ENCODE results near the gene CASP1. TPM values are rescaled to one million over a fixed set of nuclear protein-coding genes. Genes with fewer than 3 reads are reported as not detected.
A peak's percentile ranks its signal among the peaks of the same experiment; 100 is the strongest.
"Not testable (repeated sequence)": the region's sequence is repeated elsewhere in the genome, so short reads cannot be mapped to it uniquely, and the experiment has no call there.

The CASP1 gene
- polyA plus RNA-seq, 4 donors = 67.8 to 392 (median 85.5) TPM

DNA sequence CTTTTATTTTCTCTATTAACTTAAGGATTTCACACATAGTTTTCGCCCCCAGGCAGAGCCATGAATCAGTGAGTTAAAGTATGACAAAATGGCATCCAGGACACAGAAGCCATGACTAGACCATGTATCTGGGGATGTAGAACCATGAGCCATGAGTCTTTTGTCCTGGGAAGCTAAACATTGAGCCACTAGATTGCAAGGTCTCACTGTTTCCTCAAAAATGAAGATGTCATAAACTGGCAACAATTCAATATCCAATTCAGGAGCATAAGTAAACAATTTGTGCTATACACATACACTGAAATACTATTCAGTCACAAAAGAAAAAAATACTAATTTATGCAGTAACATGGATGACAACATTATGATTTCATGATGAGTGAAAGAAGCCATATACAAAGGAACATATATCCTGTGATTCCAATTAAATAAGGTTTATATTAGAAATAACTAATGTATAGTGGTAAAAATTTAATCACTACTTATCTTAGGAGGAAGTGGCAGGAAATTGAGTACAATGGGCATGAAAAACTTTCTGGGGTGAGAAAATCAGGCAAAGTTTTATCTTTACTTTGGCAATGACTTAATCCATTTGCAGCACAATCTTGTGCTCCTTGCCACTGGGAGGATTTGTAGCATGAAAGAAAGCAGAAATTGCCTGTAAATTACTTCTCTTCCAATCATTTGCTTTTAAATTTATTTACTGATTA is 38.7 kb upstream of the CASP1 start:
- H3K4me3 ChIP-seq (ENCODE audit: low read depth in 1 of 3, low read length in 3 of 3) = no peak overlapping the region
- no peak overlapping the region for H3K27ac ChIP-seq (ENCODE audit: low read depth in 1 of 3, low read length in 2 of 3)
- no peak for FAIRE-seq
- no peaks in the 10 kb centered on the region for H3K36me3 ChIP-seq (ENCODE audit: control insufficient read depth in 3 of 3, insufficient read depth in 2 of 3, low read depth in 1 of 3, low read length in 3 of 3)
- no peaks in the 10 kb centered on the region for H3K4me1 ChIP-seq (ENCODE audit: control insufficient read depth in 3 of 3, insufficient read depth in 2 of 3, low read depth in 1 of 3, low read length in 2 of 3)
- H3K9me3 ChIP-seq (ENCODE audit: control insufficient read depth in 2 of 2, insufficient read depth in 1 of 2, low read depth in 1 of 2, low read length in 1 of 2) = no peaks in the 10 kb centered on the region
- DNase-seq = no peak
- H3K27me3 ChIP-seq (ENCODE audit: control insufficient read depth in 3 of 3, insufficient read depth in 3 of 3, low read length in 3 of 3) = no peaks in the 10 kb centered on the region
- 67 to 96% (median 84%) methylated on average over 1 of the region's 1 CpG for WGBS, 3 donors

DNA sequence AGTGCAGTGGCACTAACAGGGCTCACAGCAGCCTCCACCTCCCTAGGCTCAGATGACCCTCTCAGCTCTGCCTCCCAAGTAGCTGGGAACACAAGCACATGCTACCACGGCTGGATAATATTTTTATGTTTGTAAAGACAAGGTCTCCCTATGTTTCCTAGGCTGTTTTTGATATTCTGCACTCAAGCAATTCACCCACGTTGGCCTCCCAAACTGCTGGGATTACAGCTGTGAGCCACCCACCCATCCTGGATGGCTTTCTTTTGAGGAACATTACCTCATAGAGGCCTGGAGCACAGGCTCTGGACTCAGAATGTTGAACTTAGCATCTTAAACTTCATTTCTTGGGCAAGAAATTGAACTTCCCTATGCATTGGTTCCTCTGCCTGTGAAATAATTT is 37.1 kb upstream of the CASP1 start:
- not testable (repeated sequence) for H3K9me3 ChIP-seq (ENCODE audit: control insufficient read depth in 2 of 2, insufficient read depth in 1 of 2, low read depth in 1 of 2, low read length in 1 of 2); FAIRE-seq
- WGBS, 3 donors = 63 to 70% (median 68%) methylated on average over 1 to 2 of the region's 2 CpGs

DNA sequence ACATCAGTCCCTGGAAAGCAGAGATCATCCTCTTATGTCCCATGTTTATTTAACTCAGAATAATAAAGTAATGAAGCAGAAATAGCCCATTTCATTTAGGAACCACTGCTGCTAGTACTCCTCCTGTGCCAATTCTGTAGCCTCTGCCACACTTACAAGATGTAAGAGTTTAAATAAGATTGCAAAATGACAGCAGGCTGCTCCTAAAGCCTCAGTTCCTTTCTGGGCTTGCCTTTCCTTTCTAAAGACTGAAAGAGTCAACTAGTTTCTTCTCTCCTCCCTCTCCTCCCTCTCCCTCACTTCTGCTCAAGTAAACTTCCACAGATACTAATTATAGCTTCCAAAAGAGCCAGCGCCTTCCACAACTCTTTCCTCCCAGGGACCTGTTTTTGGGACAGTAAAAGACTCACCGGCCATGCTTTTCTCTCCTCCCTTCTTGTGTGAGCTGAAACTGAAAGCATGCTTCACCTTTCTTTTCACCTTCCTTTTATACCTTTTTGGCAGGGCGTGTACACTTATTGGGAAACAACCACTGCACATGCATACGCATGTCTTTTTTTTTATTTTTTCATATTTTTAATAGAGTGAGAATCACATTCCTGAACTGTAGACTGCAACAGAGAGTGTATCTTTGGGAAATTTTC is 36.3 kb upstream of the CASP1 start:
- FAIRE-seq (no peak), DNase-seq (peak; percentile 3 to 52)
- no peaks in the 10 kb centered on the region for H3K4me1 ChIP-seq (ENCODE audit: control insufficient read depth in 3 of 3, insufficient read depth in 2 of 3, low read depth in 1 of 3, low read length in 2 of 3)
- no peaks in the 10 kb centered on the region for H3K27me3 ChIP-seq (ENCODE audit: control insufficient read depth in 3 of 3, insufficient read depth in 3 of 3, low read length in 3 of 3)
- peak overlapping the region in 1 of 3 donors; percentile 37 for H3K27ac ChIP-seq (ENCODE audit: low read depth in 1 of 3, low read length in 2 of 3)
- H3K36me3 ChIP-seq (ENCODE audit: control insufficient read depth in 3 of 3, insufficient read depth in 2 of 3, low read depth in 1 of 3, low read length in 3 of 3) = no peaks in the 10 kb centered on the region
- H3K4me3 ChIP-seq (ENCODE audit: low read depth in 1 of 3, low read length in 3 of 3) = no peak overlapping the region
- 47 to 66% (median 51%) methylated on average over 4 of the region's 4 CpGs for WGBS, 3 donors
- no peaks in the 10 kb centered on the region for H3K9me3 ChIP-seq (ENCODE audit: control insufficient read depth in 2 of 2, insufficient read depth in 1 of 2, low read depth in 1 of 2, low read length in 1 of 2)

More for the DNA sequence above, 37.1 kb upstream of the CASP1 start:
- not testable (repeated sequence) for H3K4me1 ChIP-seq (ENCODE audit: control insufficient read depth in 3 of 3, insufficient read depth in 2 of 3, low read depth in 1 of 3, low read length in 2 of 3); H3K27ac ChIP-seq (ENCODE audit: low read depth in 1 of 3, low read length in 2 of 3); H3K4me3 ChIP-seq (ENCODE audit: low read depth in 1 of 3, low read length in 3 of 3); H3K27me3 ChIP-seq (ENCODE audit: control insufficient read depth in 3 of 3, insufficient read depth in 3 of 3, low read length in 3 of 3); H3K36me3 ChIP-seq (ENCODE audit: control insufficient read depth in 3 of 3, insufficient read depth in 2 of 3, low read depth in 1 of 3, low read length in 3 of 3); DNase-seq

DNA sequence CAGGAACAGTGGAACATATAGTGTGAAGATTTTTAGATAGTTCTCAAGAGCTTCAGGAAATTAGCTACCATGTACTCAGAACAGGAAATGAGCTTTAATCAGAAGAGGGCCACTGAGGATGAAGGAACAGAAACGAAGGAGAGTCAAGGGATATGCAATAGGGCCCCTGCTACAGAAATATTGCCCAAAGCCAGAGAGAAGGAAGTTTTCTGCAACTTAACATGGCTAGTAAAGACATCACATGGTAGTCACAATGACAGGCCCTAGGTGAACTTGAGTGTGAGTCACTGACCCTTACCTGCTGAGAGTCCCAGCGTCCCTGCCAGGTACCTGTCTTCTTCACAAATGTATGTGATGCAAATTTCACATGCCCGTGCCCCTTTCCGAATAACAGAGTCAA is 35.4 kb upstream of the CASP1 start:
- no peaks in the 10 kb centered on the region for H3K27me3 ChIP-seq (ENCODE audit: control insufficient read depth in 3 of 3, insufficient read depth in 3 of 3, low read length in 3 of 3)
- DNase-seq (no peak), FAIRE-seq (no peak)

DNA sequence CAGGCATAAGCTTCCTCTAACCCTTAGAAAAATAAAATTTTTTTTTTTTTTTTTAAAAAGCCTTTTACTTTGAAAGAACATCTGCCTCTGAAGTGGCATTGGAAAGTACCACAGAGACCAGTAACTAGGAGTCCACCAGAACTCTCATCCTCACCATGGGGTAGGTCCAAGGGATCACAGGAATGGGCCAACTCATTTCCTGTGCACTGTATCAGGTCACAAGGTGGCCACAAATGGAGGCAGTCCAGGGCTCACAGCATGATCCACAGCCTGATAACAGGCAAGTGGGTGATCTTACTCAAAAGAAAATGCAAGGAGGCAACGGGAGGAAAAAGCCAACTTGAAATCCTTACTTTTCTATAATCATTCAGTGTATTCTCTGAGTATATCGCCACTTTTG is 34.8 kb upstream of the CASP1 start:
- H3K9me3 ChIP-seq (ENCODE audit: control insufficient read depth in 2 of 2, insufficient read depth in 1 of 2, low read depth in 1 of 2, low read length in 1 of 2); FAIRE-seq; H3K4me1 ChIP-seq (ENCODE audit: control insufficient read depth in 3 of 3, insufficient read depth in 2 of 3, low read depth in 1 of 3, low read length in 2 of 3); H3K27ac ChIP-seq (ENCODE audit: low read depth in 1 of 3, low read length in 2 of 3); H3K36me3 ChIP-seq (ENCODE audit: control insufficient read depth in 3 of 3, insufficient read depth in 2 of 3, low read depth in 1 of 3, low read length in 3 of 3); DNase-seq; H3K4me3 ChIP-seq (ENCODE audit: low read depth in 1 of 3, low read length in 3 of 3); H3K27me3 ChIP-seq (ENCODE audit: control insufficient read depth in 3 of 3, insufficient read depth in 3 of 3, low read length in 3 of 3): not testable (repeated sequence)
- 0 to 93% (median 82%) methylated on average over 1 to 2 of the region's 2 CpGs for WGBS, 3 donors

More for the DNA sequence above, 35.4 kb upstream of the CASP1 start:
- Histone ChIP-seq H3K4me3 (ENCODE audit: low read depth in 1 of 3, low read length in 3 of 3) (no peak overlapping the region), H3K36me3 (ENCODE audit: control insufficient read depth in 3 of 3, insufficient read depth in 2 of 3, low read depth in 1 of 3, low read length in 3 of 3) (no peaks in the 10 kb centered on the region), H3K9me3 (ENCODE audit: control insufficient read depth in 2 of 2, insufficient read depth in 1 of 2, low read depth in 1 of 2, low read length in 1 of 2) (no peaks in the 10 kb centered on the region), H3K4me1 (ENCODE audit: control insufficient read depth in 3 of 3, insufficient read depth in 2 of 3, low read depth in 1 of 3, low read length in 2 of 3) (no peaks in the 10 kb centered on the region), H3K27ac (ENCODE audit: low read depth in 1 of 3, low read length in 2 of 3) (peak overlapping the region in 1 of 3 donors; percentile 37)
- WGBS, 3 donors = 84 to 91% (median 88%) methylated on average over 4 of the region's 4 CpGs

DNA sequence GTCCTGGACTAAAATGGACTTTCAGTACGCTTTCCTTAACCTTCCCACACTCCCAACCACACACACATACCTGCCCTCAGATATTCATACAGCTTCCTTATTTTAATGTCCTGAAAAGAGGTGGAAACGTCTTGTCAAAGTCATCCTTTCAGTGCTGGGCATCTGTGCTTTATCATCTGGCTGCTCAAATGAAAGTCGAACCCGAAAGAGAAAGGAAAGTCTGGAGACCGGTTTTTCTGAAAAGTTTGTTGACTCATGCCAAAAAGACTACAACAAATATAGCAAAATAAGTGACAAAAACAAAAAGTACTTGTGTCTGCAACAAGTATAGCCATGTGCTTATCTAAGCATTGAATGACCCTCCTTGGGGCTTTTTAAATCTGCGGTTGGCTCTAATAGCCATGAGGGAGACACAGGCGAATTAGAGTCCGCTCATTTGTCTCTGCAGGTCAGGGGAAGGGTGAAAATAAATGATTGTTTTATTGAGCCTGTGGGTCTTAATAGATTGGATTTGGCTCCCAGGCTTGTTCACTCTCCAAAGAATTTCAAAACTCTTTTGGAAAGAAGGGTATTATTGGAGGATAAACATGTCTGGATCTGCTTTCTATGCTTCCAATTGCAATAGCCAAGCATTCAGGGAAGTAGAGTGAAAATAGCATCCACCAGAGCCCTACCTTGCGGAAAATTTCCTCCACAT is 28.4 kb upstream of the CASP1 start:
- not testable (repeated sequence) for H3K27me3 ChIP-seq (ENCODE audit: control insufficient read depth in 3 of 3, insufficient read depth in 3 of 3, low read length in 3 of 3); FAIRE-seq; H3K27ac ChIP-seq (ENCODE audit: low read depth in 1 of 3, low read length in 2 of 3); DNase-seq; H3K36me3 ChIP-seq (ENCODE audit: control insufficient read depth in 3 of 3, insufficient read depth in 2 of 3, low read depth in 1 of 3, low read length in 3 of 3); H3K4me3 ChIP-seq (ENCODE audit: low read depth in 1 of 3, low read length in 3 of 3); H3K9me3 ChIP-seq (ENCODE audit: control insufficient read depth in 2 of 2, insufficient read depth in 1 of 2, low read depth in 1 of 2, low read length in 1 of 2); H3K4me1 ChIP-seq (ENCODE audit: control insufficient read depth in 3 of 3, insufficient read depth in 2 of 3, low read depth in 1 of 3, low read length in 2 of 3)
- 60 to 80% (median 67%) methylated on average over 9 of the region's 9 CpGs for WGBS, 3 donors

DNA sequence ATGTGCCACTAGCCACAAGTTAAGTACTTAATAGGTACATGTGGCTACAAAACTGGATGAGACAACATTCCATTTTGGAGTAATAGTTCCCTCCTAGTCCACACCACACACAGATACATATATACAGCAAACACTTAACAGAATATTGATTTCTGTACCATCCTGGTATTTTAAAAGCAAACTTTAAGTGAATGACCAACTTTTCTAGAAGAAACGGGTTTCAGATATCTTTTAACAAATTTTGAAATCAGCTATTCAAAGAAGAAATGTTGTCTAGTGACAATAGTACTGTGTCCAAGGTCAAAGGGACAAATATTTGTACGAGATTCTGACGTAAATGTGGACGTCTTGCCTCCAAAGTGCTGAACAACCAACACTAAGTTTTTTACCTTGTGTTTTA is 22.5 kb upstream of the CASP1 start:
- no peaks in the 10 kb centered on the region for H3K9me3 ChIP-seq (ENCODE audit: control insufficient read depth in 2 of 2, insufficient read depth in 1 of 2, low read depth in 1 of 2, low read length in 1 of 2)
- 62 to 68% (median 67%) methylated on average over 4 of the region's 4 CpGs for WGBS, 3 donors
- no peak for FAIRE-seq
- H3K27me3 ChIP-seq (ENCODE audit: control insufficient read depth in 3 of 3, insufficient read depth in 3 of 3, low read length in 3 of 3) = no peaks in the 10 kb centered on the region
- H3K4me1 ChIP-seq (ENCODE audit: control insufficient read depth in 3 of 3, insufficient read depth in 2 of 3, low read depth in 1 of 3, low read length in 2 of 3) = no peaks in the 10 kb centered on the region
- H3K27ac ChIP-seq (ENCODE audit: low read depth in 1 of 3, low read length in 2 of 3) = no peak overlapping the region
- H3K4me3 ChIP-seq (ENCODE audit: low read depth in 1 of 3, low read length in 3 of 3) = no peak overlapping the region
- DNase-seq = no peak
- no peaks in the 10 kb centered on the region for H3K36me3 ChIP-seq (ENCODE audit: control insufficient read depth in 3 of 3, insufficient read depth in 2 of 3, low read depth in 1 of 3, low read length in 3 of 3)

DNA sequence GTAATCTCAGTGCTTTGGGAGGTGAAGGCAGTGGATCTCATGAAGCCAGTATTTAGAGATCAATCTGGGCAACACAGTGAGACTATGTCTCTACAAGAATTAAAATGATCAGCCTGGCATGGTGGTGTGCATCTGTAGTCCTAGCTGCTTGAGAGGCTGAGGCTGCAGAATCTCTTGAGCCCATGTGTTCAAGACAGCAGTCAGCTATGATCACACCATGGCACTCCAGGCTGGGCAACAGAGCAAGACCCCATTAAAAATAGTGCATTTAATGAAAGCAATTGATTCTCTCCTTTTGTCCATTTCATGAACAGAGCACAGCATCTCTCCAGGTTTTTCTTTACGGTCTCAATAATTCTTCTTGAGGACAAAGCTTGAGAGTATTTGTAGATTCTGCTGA is 21.5 kb upstream of the CASP1 start:
- Histone ChIP-seq H3K4me3 (ENCODE audit: low read depth in 1 of 3, low read length in 3 of 3) (no peak overlapping the region), H3K4me1 (ENCODE audit: control insufficient read depth in 3 of 3, insufficient read depth in 2 of 3, low read depth in 1 of 3, low read length in 2 of 3) (no peaks in the 10 kb centered on the region), H3K27ac (ENCODE audit: low read depth in 1 of 3, low read length in 2 of 3) (no peak overlapping the region), H3K27me3 (ENCODE audit: control insufficient read depth in 3 of 3, insufficient read depth in 3 of 3, low read length in 3 of 3) (no peaks in the 10 kb centered on the region), H3K36me3 (ENCODE audit: control insufficient read depth in 3 of 3, insufficient read depth in 2 of 3, low read depth in 1 of 3, low read length in 3 of 3) (no peaks in the 10 kb centered on the region), H3K9me3 (ENCODE audit: control insufficient read depth in 2 of 2, insufficient read depth in 1 of 2, low read depth in 1 of 2, low read length in 1 of 2) (no peaks in the 10 kb centered on the region)
- no peak for FAIRE-seq
- WGBS, 3 donors = 86 to 97% (median 97%) methylated on average over 1 of the region's 1 CpG
- DNase-seq = no peak

Measured in small intestine (tissue), 7 donors.